DND-41 (cell line): ENCODE results near the gene FRY.

ENCODE experiments used
- CTCF ChIP-seq: IDR thresholded peaks from 2 replicates; pipeline ENCODE4 v1.5.1; 2012; ENCODE audit warnings: borderline replicate concordance, low read length, moderate library complexity, mild to moderate bottlenecking; ENCODE audit not compliant: poor library complexity, severe bottlenecking; ENCODE audit errors: extremely low read depth
- EZH2 ChIP-seq: IDR thresholded peaks from 3 replicates; pipeline ENCODE4 v1.6.1; 2012; ENCODE audit warnings: borderline replicate concordance, low read depth, mild to moderate bottlenecking, moderate library complexity, low read length, inconsistent platforms; ENCODE audit not compliant: severe bottlenecking

GRCh38 chr13:32121316-32121715 is 89.7 kb downstream of the FRY start:
- TF ChIP-seq CTCF (no peak), EZH2 (no peak)
